ENCODE results near the gene DDX54.
A peak's percentile ranks its signal among the peaks of the same experiment; 100 is the strongest.

DDX54 gene

GRCh38 chr12:113136990-113137511, 48.2 kb downstream of the DDX54 start:
- H3K27ac ChIP-seq = peak overlapping the region; percentile 8; the same call in 1 of the 2 replicates
- TF ChIP-seq ZFX (IDR thresholded peaks at IDR 0.05; ENCODE audit: borderline replicate concordance) = no peak
- no peak for TF ChIP-seq CTCF (IDR thresholded peaks at IDR 0.05)

GRCh38 chr12:113136128-113136989, 48.9 kb downstream of the DDX54 start:
- TF ChIP-seq ZFX (IDR thresholded peaks at IDR 0.05; ENCODE audit: borderline replicate concordance) (no peak), CTCF (IDR thresholded peaks at IDR 0.05) (no peak)
- peak overlapping the region; percentile 8; the same call in 1 of the 2 replicates for H3K27ac ChIP-seq

- peak within 1 kb of the TSS; percentile 8; the same call in 1 of the 2 replicates for H3K27ac ChIP-seq
- TF ChIP-seq ZFX (IDR thresholded peaks at IDR 0.05; ENCODE audit: borderline replicate concordance) (no peak), CTCF (IDR thresholded peaks at IDR 0.05) (peak; percentile 91)
Observed at GRCh38 chr12:113135178-113136127, 49.8 kb downstream of the DDX54 start, which contains the start of gene RASAL1. Gene RASAL1 (minus strand): TSS chr12:113135761. CDS start chr12:113135462, 299 bp downstream.

GRCh38 chr12:113134521-113134951, 50.7 kb downstream of the DDX54 start:
- TF ChIP-seq ZFX (IDR thresholded peaks at IDR 0.05; ENCODE audit: borderline replicate concordance) (no peak), CTCF (IDR thresholded peaks at IDR 0.05) (no peak)
- no peak overlapping the region for H3K27ac ChIP-seq

- no peak overlapping the region for H3K27ac ChIP-seq
- no peak for TF ChIP-seq ZFX (IDR thresholded peaks at IDR 0.05; ENCODE audit: borderline replicate concordance)
- TF ChIP-seq CTCF (IDR thresholded peaks at IDR 0.05) = no peak
Observed at GRCh38 chr12:113134071-113134470, 51.2 kb downstream of the DDX54 start.

GRCh38 chr12:113133666-113134065, 51.6 kb downstream of the DDX54 start:
- no peak for TF ChIP-seq ZFX (IDR thresholded peaks at IDR 0.05; ENCODE audit: borderline replicate concordance)
- no peak for TF ChIP-seq CTCF (IDR thresholded peaks at IDR 0.05)
- H3K27ac ChIP-seq = no peak overlapping the region

Data from 22Rv1 (cell line).